CD4-positive, alpha-beta T cell treated with Interleukin-15 for 1 hour (primary cell): ENCODE data around the gene CAPN15.
"Not testable (repeated sequence)": the region's sequence is repeated elsewhere in the genome, so short reads cannot be mapped to it uniquely, and the experiment has no call there.

Experiments
- DNase-seq: peaks from one replicate; pipeline ENCODE4 v3.0.0-alpha.2; 2020

The CAPN15 gene

DNA sequence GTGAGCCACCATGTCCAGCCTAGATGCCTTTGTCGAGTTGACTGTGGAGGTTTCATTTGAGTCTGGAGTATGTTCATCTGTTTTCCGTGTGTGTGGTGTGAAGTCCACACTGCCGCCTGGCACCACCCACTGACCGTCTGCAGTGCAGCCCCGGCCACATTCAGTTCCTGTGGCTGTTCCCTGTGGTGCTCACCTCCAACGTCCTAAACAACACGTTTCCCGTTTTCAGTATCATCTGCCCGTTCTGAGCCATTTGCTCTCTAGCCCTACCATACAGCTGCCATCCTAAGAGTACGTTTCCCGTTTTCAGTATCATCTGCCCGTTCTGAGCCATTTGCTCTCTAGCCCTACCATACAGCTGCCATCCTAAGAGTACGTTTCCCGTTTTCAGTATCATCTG is 20.0 kb upstream of the CAPN15 start:
- not testable (repeated sequence) for DNase-seq

DNA sequence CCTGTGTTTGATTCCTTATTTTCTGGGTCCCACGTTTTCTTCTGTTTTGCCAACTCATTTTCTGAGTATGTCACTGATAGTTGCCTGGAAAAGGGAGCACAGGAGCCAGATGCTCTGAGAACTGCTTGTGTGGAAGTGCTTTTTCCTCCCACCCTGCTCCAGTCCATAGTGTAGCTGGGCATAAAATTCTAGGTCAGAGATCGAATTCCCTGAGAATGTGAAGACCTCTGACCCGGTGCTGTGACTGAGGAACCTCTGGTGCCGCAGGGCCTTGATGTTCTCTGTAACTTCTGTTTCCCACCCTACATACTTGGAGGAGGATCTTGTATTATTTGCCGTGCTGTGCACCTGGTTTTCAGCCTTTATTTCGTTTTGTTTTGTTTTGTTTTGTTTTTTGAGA is 19.5 kb upstream of the CAPN15 start:
- no peak for DNase-seq

DNA sequence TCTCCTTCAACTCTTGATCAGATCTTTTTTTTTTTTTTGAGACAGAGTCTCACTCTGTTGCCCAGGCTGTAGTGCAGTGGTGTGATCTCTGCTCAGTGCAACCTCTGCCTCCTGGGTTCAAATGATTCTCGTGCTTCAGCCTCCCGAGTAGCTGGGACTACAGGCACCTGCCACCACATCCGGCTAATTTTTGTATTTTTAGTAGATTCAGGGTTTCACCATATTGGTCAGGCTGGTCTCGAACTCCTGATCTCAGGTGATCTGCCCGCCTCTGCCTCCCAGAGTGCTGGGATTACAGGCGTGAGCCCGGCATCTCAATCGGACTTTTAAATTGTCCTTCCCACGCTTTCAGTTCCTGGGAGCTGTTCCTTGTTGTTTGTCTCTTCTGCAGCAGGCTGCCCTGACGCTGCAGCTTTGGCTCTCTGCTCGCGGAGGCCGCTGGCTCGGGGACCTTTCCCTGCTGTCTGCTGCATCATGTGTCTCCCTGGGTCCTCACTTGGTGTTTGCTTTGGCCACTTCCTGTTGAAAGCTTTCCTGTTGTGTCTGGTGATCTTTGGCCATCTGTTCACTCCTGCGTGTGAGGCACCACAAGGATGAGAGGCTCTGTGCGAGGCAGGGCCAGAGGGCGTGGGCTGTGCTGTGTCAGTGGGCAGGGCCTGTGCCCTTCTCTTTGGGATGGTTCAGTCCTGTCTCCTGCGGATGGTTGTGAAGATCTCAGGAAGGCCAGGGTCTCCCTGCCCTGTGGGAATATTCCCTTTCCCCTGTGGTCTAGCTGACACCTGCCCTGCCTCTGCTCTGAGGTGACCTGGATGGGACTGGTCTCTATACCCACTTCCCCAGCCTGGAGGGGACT is 18.4 kb upstream of the CAPN15 start:
- no peak for DNase-seq

DNA sequence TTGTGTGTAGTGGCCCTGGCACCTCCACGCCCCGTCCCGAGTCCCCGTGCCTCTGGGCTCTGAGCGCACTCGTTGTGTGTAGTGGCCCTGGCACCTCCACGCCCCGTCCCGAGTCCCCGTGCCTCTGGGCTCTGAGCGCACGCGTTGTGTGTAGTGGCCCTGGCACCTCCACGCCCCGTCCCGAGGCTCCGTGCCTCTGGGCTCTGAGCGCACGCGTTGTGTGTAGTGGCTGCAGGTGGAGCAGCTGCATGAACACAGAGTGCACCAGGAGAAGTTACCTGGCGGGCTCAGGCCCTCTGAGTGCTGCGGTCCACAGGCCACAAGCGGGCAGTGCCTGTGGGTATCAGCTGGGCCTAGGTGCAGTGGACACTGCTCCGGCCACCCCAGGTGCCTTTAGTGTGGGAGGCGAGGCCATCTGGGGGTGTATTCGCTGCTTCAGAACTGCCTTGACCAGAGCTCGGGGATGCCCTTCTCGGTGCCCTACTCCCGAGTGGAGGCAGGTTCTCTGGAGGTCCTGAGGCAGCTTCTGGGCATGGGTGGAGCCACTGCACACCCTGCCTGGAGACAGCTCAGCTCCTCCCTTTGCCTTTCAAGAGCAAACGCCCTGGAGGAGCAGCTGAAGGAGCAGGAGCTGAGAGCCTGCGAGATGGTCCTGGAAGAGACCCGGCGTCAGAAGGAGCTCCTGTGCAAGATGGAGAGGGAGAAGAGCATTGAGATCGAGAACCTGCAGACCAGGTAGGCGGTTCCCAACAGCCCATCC is 17.3 kb upstream of the CAPN15 start:
- no peak for DNase-seq

DNA sequence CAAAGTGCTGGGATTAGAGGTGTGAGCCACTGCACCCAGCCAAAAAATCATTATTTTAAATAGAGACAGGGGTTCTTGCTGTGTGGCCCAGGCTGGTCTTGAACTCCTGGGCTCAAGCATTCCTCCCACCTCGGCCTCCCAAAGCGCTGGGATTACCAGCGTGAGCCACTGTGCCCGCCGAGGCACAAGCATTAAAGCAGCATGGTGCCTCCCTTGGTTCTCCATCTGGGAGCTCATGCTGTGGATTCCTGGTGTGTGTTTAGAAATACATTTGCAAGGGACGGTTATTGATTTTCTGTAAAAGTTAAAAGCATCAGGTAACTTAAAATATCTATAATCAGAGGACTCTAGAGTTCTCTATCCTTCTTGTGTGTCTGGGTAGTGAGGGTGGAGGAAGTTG is 14.7 kb upstream of the CAPN15 start:
- no peak for DNase-seq

DNA sequence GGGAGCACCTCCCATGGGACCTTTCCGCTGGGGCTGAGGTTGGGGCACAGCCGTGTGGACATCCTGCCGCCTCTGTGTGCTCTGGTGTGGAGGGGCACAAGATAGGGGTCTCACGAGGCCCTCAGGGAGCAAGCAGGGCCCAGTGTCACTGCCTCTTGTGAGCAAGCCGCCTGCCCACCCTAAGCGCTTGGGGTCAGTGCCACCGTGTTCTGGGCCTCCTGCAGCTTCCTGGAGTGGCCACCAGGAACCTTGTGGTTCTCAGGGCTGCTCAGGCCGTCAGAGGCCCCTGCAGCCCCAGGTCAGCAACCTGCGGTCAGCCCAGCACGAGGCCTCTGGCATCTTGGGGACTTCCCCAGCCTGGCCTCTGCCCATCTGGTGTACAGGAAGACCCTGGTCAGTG is 13.6 kb upstream of the CAPN15 start:
- no peak for DNase-seq

DNA sequence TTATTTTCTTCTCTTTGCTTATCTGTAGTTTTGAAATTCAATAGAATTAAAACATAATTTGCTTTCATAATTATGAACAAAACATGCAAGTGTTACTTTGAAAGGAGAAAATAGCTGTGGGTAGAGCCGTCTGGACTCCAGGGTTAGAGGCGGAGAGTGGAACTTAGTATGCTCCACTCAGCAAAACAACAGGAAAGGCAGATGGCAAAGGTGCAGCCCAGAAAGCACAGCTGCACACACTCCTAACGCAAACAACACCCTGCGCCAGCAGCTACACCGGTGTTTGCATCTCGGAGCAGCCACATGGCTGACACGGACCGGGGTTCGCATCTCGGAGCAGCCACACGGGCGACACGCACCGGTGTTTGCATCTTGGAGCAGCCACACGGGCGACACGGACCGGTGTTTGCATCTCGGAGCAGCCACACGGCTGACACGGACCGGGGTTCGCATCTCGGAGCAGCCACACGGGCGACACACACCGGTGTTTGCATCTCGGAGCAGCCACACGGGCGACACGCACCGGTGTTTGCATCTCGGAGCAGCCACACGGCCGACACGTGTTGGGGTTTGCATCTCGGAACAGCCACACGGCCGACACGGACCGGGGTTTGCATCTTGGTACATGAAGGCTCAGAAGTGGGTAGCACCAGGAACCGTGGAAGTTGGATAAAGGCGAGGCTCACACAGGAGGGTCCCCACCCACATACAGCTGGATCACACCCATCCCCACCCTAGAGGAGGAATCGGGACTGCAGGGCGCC is 12.2 kb upstream of the CAPN15 start:
- no peak for DNase-seq

DNA sequence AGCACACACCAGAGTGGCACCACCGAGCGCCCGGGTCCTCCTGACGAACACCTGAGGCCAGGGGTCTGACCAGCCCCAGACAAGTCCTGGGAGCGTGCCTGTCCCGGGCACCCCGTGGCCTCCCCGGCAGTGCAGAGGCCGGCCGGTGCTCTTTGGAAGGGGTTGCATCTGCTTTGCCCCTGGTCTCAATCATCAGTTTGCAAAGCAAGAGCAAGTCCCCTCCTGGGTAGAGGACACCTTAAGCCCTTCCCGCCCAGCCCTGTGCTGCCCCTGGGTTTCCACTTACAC is 11.6 kb upstream of the CAPN15 start:
- no peak for DNase-seq

DNA sequence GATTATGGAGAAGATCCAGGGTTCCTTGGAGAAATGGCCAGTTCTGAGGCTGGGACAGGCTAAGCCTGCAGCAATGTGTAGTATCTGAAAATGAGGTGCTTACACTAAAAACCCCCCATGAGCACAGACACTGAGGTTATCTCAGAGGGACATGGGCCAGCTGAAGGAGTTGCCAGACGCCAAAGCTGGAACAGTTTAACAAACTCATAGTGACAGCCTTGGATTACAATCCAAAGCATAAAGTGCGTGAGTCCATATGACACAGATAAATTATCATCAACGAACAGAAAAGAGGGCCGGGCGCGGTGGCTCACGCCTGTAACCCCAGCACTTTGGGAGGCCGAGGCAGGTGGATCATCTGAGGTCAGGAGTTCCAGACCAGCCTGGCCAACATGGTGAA is 11.2 kb upstream of the CAPN15 start:
- DNase-seq: no peak

DNA sequence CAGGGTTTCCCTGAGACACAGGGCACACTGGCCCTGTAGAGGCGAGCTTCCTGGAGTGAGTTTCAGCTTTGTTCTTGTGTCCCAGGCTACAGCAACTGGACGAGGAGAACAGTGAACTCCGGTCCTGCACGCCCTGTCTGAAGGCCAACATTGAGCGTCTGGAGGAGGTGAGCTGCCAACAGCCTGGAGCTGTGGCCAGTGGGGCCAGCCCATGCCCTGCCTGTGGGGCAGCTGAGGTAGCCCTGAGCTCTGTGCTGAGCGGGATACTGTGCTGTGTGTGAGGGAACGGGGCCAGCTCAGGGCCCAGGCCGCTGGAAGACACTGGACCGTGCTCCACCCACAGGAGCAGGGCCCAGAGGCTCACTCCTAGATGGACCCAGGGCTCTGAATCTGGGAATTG is 8.7 kb upstream of the CAPN15 start:
- DNase-seq: no peak

DNA sequence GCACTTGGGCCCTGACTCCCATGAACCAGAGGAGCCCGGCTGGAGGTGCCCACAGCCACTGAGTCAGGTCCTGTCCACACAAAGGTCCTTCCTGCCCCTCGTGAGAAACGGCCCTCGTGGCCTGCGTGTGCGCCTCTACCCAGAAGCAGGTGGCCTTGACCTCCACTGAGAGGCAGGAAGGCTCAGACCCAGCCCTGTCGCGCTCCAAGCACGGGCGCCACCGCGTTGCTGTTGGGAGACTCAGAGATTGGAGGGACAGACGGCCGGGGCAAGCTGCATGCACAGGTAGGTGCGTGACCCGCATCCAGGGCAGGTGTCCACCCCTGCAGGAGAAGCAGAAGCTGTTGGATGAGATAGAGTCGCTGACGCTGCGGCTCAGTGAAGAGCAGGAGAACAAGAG is 8.1 kb upstream of the CAPN15 start:
- no peak for DNase-seq

DNA sequence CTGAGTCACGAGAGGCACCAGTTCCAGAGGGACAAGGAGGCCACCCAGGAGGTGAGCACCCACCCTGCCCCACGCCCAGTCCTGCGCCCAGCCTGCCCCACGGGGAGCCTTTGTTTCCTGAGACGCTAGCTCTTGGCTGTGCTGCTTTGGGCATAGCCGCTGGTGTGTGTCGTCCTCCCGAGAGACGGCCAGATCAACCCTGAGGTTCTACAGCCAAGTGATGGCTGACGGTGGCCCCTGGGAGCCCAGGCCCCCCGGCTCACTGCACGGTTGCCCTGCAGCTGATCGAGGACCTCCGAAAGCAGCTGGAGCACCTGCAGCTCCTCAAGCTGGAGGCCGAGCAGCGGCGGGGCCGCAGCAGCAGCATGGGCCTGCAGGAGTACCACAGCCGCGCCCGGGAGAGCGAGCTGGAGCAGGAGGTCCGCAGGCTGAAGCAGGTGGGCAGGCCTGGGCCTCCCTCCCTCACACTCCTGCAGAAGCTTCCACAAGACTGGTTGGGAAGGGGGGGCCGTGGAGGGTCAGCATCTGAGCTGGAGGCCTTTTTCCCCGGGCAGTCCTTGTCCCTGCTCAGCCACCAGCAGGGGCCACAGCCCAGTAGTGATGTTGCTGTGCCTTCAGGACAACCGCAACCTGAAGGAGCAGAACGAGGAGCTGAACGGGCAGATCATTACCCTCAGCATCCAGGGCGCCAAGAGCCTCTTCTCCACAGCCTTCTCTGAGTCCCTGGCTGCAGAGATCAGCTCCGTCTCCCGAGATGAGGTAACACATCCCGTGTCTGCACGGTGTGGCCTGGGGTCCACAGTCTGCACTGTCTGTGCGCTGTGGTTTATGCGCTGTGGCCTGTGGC is 7.4 kb upstream of the CAPN15 start:
- no peak for DNase-seq

DNA sequence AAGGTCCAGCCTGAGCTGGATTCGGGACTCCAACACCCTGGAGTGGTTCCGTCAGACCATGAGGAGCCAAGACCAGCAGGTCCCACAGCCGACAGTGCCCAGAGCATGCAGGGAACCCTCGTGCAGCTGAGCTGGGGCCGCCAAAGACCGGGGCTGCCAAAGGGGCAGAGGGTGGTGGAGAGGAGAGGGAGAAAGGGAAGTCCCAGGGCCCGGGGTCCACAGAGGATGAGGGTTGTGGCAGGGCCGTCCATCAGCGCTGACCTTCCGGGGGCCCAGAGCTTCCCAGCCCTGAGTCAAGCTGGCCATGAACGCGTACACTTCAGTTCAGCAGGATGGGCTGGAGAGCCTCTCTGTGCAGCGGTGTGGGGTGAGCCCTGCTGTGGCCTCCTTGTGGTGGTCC is 6.7 kb upstream of the CAPN15 start:
- no peak for DNase-seq

DNA sequence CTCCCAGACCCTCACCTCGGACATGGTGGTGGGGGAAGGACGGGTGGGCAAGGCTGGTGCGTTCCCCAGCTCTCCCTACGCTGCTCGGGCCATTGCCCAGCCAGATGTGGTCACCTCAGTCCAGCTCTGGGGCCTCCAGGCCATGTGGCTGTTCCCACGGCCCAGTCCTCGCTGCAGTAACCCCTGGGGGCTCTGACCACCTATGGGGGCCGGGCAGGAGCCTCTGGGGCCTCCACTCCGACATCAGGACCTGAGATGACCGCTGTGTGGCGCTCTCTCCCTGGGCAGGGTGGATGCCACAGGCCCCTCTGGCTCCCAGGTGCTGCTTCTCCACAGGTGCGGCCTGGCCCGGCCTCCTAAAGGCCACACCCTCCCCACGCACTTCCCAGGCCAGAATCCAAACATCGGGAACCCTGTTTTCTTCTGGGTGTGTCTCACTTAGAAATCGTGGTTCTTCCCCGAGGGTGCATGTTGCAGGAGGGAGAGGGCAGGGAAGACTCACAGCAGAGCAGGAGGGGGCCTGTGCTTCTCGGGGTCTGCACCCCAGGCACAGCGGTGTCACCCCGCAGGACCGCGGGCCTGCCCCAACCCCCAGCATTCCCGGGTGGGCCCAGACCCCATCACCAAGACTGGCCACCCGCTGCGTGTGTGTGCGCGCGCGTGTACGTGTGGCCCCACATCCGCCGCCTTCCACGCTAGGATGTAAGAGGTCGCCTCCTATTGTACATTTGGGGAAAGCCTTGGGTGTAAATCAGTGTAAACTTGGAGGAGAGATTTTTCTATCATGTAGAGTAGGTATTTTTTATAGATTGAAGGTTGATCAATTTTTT is 5.9 kb upstream of the CAPN15 start:
- no peak for DNase-seq

DNA sequence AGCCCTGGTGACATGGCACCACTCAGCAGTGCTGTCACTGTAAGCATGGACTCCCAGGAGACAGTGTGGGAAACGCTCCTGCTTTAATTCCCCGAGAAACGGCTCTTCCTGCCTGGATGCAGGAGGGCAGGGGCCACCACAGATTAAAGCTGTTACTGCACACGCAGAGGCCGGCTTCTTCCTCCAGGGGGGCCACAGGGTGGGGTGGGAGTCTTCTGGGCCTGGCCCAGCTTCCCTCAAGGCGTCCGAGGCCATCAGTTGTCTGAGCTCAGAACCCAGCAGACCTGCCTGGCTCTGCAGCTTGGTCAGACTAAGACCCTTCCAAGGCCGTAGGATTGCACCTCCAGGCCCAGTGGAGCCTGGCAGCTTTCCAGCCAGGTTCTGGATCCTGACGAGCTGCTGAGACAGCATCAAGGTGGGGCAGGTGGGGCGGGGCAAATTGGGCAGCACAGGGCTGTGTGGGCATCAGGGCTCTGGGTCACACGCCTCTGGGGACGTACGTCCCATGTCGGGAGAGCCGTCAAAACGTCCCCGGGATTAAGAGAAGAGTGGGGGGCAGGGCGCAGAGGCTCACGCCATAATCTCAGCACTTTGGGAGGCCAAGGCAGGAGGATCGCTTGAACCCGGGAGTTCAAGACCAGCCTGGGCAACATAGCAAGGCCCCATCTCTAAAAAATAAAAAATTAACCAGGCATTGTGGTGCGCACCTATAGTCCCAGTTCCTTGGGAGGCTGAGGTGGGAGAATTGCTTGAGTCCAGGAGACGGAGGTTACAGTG is 5.0 kb upstream of the CAPN15 start:
- DNase-seq: no peak

DNA sequence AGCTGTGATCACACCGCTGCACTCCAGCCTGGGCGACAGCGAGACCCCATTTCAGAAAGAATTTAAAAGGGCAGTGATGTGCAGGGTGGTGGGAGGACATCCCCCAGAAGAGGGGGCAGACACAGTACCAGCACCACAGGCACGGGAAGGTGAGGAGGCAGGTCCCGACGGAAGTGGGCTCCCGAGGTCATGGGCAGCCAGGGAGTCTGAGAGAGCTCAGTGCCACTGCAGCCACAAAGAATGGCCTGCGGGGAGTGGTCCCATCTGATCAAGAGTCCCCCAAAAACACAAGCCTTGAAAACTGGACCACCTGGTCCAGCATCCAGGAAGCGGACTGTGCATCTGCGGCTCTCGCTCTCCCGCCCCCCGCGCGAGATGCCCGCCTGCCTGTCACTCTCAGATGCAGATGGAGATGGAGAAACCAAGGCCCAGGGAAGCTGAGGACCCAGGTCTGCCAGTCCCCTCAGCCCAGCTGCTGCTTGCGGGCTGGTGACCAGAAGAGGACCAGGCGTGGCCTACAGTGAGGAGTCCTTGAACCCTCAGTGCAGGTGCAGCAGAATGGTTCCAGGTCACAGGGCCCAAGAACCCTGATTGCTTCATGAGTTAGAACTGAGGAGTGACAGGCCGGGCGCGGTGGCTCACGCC is 4.3 kb upstream of the CAPN15 start:
- no peak for DNase-seq

DNA sequence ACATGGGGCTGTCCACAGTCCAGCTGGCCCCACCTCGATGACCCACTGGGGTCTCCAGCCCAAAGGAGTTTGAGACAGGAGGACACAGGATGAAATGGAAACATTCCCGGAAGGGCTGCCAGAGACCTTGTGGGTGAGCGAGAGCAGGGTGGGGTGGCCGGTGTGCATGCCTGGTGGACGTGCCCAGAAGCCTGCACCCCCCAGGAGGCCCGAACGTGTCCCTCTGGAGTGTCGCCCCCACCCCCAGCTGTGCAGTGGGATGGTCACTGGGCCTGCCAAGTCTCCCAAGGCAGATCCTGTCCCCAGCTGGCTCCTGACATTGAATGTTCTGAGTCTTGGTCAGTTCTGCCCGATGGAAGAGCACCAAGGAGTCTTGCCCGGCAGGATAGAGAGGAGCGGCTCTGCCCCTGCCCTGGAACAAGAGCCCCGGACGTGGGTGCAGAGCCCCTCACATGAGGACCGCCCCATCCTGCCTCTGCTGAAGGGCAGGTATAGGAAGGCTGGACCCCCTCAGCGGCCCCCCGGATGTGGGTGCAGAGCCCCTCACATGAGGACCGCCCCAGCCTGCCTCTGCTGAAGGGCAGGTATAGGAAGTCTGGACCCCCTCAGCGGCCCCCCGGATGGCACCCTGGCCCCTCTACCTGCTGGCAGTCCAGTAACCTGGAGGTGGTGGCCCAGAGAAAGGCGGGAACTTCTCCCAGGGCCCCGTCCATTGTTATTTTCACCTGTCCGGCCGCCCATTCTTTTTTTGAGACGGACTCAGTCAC is 3.1 kb upstream of the CAPN15 start:
- DNase-seq: no peak

DNA sequence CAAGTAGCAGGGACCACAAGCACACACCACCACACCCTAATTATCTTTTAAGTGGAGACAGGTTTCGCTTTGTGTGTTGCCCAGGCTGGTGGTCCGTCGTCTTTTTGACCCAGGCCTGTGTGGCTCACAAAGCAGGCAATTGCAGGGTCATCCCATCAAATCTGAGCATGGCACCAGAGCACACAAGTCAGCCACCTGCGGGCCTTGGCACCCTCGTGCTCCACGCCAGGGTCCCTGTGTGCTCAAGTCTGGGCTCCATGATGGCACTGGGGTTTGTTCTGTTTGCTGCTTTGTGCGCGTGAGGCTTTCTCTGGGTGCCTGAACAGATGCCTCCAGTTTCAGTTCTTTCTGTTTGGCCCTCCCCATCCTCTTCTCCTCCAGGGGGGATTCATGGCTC is 2.4 kb upstream of the CAPN15 start:
- DNase-seq: no peak

DNA sequence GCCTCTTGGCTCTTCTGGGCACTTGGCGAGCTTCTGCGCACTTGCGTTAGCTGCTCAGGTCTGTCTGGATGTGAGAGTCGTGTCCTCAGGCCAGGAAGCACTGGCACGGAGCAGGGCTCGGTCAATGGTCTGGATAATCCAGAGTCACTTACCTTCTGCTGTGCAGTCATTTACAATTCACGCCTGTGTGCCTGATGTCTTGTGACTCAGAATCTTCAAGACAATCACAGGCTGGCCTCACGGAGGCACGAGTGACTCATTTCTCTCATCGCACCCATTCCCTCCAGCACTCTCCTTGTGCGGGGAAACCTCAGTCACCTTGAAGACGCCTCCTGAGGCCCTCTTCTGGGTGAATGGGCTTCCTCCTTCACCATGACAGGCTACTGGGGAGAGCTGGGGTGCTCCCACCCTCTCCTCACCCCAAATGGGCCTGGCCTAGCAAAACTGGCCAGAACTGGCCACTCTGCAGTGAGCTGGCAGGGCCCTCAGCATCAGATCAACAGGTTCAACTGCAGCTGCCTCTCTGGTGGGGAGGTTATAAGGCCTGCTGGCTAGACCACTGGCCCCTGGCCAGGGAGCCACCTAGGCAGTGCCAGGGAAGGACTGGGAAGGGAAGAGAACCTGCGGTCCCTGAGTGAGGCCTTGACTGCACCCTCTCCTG is 1.9 kb upstream of the CAPN15 start:
- DNase-seq: no peak
